GM08714 (cell line): ENCODE results near the gene KCNIP3.

ENCODE experiments used
- H3K4me3 ChIP-seq: fragments of 200-500 bp; sonication (Bioruptor generic); 2 replicates; pipeline ENCODE4 v1.5.1; 2014; ENCODE audit warnings: mild to moderate bottlenecking, low read length, inconsistent platforms
- ZNF274 ChIP-seq: IDR thresholded peaks from 2 replicates; pipeline ENCODE4 v1.6.1; 2012; ENCODE audit warnings: mild to moderate bottlenecking, low read depth, low read length

Gene KCNIP3

DNA sequence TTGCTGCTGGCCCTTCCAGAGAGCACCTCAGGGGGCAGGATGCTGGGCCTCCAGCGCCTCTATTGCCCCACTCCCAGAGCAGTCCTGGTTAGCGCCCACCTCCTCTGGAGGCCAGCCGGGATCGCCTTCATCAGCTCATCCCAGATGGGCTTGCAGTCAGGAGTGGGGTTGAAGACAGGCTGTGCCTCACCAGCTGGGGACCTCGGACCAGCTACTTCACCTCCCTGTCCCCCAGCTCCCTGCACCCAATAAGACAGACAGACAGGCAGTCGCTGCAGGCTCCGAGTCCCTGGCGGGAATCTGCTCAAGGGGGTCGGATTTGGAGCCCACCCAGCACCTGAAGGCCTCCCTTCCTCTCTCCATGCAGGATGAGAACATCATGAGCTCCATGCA is 86.5 kb downstream of the KCNIP3 start:
- TF ChIP-seq ZNF274: no peak
- H3K4me3 ChIP-seq: no peak overlapping the region

DNA sequence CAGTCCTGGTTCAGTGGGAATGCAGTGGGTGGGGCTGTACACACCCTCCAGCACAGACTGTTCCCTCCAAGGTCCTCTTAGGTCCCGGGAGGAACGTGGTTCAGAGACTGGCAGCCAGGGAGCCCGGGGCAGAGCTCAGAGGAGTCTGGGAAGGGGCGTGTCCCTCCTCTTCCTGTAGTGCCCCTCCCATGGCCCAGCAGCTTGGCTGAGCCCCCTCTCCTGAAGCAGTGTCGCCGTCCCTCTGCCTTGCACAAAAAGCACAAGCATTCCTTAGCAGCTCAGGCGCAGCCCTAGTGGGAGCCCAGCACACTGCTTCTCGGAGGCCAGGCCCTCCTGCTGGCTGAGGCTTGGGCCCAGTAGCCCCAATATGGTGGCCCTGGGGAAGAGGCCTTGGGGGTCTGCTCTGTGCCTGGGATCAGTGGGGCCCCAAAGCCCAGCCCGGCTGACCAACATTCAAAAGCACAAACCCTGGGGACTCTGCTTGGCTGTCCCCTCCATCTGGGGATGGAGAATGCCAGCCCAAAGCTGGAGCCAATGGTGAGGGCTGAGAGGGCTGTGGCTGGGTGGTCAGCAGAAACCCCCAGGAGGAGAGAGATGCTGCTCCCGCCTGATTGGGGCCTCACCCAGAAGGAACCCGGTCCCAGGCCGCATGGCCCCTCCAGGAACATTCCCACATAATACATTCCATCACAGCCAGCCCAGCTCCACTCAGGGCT is 87.9 kb downstream of the KCNIP3 start:
- TF ChIP-seq ZNF274: no peak
- no peak overlapping the region for H3K4me3 ChIP-seq

- H3K4me3 ChIP-seq: no peak overlapping the region
- no peak for TF ChIP-seq ZNF274
Measured at GRCh38 chr2:95385570-95385984, 88.4 kb downstream of the KCNIP3 start.

DNA sequence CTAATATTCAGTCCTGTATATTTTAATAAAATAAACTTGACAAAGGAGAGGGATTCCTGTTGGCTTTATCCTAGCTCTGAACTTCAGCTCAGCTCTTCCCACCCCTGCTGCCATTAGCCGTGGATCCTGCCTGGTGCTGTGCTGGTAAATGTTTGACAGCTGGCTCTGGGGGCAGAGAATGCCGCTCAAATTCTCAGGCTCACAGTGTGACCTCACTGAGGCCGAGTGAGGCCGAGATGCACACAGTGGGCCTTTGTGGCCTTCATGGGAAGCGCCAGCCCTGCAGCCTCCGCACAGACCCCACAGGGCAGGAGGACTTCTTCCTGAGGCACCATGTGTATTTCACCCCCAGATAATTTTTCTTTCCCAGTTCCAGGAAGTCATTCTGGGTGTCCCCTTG is 88.9 kb downstream of the KCNIP3 start:
- TF ChIP-seq ZNF274: no peak
- H3K4me3 ChIP-seq: no peak overlapping the region

DNA sequence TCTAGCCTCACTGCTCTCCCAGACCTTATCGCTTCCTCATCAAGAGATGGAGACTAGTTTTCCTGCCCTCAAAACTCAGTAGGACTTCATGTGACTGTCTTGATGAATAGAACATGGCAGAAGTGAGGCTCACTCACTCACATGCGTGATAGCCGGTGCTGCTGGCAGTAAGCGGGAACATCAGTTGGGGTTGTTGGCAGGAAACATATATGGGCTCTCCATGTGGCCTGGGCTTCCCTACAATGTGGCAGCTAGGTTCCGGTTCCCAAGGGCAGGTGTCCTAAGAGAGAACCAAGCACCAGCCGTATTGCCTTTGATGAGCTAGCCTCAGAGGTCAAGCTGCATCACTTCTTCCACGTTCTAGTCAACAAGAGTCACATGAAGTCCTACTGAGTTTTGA is 90.2 kb downstream of the KCNIP3 start:
- TF ChIP-seq ZNF274: no peak
- H3K4me3 ChIP-seq: no peak overlapping the region

- no peak overlapping the region for H3K4me3 ChIP-seq
- no peak for TF ChIP-seq ZNF274
Measured at GRCh38 chr2:95388091-95388692, 91.0 kb downstream of the KCNIP3 start.

- no peak overlapping the region for H3K4me3 ChIP-seq
- TF ChIP-seq ZNF274: no peak
Measured at GRCh38 chr2:95388856-95389244, 91.7 kb downstream of the KCNIP3 start.

DNA sequence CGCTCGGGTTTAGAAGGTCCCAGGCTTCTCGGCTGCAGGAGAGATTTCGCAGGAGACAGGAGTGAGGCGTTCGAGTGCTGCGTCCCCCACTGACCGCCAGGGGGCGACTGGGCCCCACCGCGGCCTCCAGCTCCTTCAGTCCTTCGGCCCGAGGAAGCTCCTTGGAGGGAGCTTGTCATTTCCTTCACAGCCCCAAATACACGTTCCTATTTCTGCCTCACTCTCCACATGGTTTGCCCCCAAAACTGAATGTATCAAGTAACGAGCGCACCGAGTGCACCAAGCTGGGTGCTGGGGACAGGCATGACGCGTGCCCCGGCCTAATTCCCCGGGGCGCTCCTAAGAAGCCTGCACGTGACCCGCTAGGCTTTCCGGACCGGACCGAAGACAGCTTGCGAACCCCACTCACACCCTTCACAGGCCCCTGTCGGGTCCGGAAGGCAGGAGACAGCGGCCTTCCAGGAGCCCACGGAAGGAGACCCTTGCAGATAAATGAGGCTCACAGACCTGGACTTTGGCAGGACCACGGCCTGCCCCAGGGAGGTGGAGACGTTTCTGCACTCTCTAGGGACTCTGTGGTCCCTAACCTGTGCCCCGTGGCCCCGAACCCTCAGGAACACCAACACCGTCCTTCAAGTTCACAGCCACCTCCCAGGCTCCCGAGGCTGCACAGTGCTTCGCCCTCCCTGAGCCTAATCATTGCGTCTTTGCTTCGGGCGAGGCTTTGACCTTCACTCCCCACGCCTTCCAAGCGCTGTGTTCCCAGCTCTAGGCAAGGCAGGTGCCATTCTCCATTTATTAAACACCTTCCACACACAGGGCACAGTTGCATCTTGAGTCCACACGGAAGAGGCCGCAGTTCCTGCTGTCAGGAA is 92.3 kb downstream of the KCNIP3 start:
- no peak overlapping the region for H3K4me3 ChIP-seq
- TF ChIP-seq ZNF274: no peak

GRCh38 chr2:95390272-95390880 is 93.2 kb downstream of the KCNIP3 start:
- TF ChIP-seq ZNF274: no peak
- H3K4me3 ChIP-seq: no peak overlapping the region

DNA sequence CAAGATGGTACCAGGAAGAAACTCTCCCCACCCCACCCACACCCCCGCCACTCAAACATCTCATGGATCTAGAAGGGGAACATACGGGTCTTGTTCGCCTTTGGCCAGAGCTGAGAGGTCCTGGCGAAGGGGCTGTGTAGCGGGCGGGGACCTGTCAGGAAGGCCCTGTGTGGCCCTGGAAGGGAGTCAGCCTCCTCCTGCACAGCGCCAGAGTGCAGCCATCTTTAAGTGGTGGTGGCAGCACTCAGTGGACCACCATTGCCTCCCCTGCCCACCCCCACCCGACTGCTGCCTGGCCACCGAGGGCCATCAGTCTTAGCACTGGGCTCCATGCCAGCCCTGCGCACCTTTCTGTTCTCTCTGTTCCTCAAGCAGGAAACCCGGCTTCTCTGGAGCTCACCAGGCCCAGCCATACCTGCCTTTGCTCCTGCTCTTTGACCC is 93.8 kb downstream of the KCNIP3 start:
- TF ChIP-seq ZNF274: no peak
- no peak overlapping the region for H3K4me3 ChIP-seq

GRCh38 chr2:95391641-95392310 is 94.6 kb downstream of the KCNIP3 start:
- TF ChIP-seq ZNF274: no peak
- no peak overlapping the region for H3K4me3 ChIP-seq

GRCh38 chr2:95392320-95392719 is 95.2 kb downstream of the KCNIP3 start:
- no peak overlapping the region for H3K4me3 ChIP-seq
- no peak for TF ChIP-seq ZNF274

- no peak overlapping the region for H3K4me3 ChIP-seq
- TF ChIP-seq ZNF274: no peak
Measured at GRCh38 chr2:95392730-95393455, 95.7 kb downstream of the KCNIP3 start.
